H9 (cell line): Measurements from ENCODE around the gene ITGB6. TPM values are rescaled to one million over a fixed set of nuclear protein-coding genes. Genes with fewer than 3 reads are reported as not detected.

Source experiments
- DNase-seq: peaks from one replicate; pipeline ENCODE4 v3.0.0-alpha.2; 2017
- H2AFZ ChIP-seq: one replicate; pipeline ENCODE4 v1.6.1; 2013; ENCODE audit warnings: mild to moderate bottlenecking, low read length, control low read depth, moderate library complexity
- H2AK5ac ChIP-seq: 2 replicates; pipeline ENCODE4 v1.6.1; 2013; ENCODE audit warnings: low read length, control low read depth, mixed read lengths; ENCODE audit not compliant: insufficient read length
- H2BK120ac ChIP-seq: one replicate; pipeline ENCODE4 v1.6.1; 2013; ENCODE audit warnings: low read depth, mild to moderate bottlenecking, low read length, control low read depth, inconsistent platforms; ENCODE audit not compliant: poor library complexity, severe bottlenecking
- H2BK12ac ChIP-seq: 2 replicates; pipeline ENCODE4 v1.6.1; 2013; ENCODE audit warnings: low read length, control low read depth, mixed read lengths, low read depth; ENCODE audit not compliant: insufficient read length
- H2BK15ac ChIP-seq: 2 replicates; pipeline ENCODE4 v1.6.1; 2013; ENCODE audit warnings: low read depth, low read length, control low read depth
- H2BK20ac ChIP-seq: one replicate; pipeline ENCODE4 v1.6.1; 2013; ENCODE audit warnings: low read depth, mild to moderate bottlenecking, low read length, control low read depth, inconsistent platforms; ENCODE audit not compliant: poor library complexity, severe bottlenecking
- H2BK5ac ChIP-seq: 2 replicates; pipeline ENCODE4 v1.6.1; 2013; ENCODE audit warnings: low read length, control low read depth, mixed read lengths; ENCODE audit not compliant: insufficient read length
- H3K14ac ChIP-seq: 2 replicates; pipeline ENCODE4 v1.6.1; 2013; ENCODE audit warnings: low read length, control low read depth; ENCODE audit not compliant: insufficient read depth
- H3K18ac ChIP-seq: 2 replicates; pipeline ENCODE4 v1.6.1; 2013; ENCODE audit warnings: low read depth, mild to moderate bottlenecking, mixed read lengths, low read length, control low read depth; ENCODE audit not compliant: insufficient read length
- H3K23ac ChIP-seq: 2 replicates; pipeline ENCODE4 v1.6.1; 2013; ENCODE audit warnings: low read length, control low read depth, mixed read lengths, low read depth; ENCODE audit not compliant: insufficient read length
- H3K23me2 ChIP-seq: 2 replicates; pipeline ENCODE4 v1.6.1; 2013; ENCODE audit warnings: low read depth, mild to moderate bottlenecking, mixed read lengths, low read length, control low read depth; ENCODE audit not compliant: insufficient read length, poor library complexity, severe bottlenecking
- H3K27ac ChIP-seq: 2 replicates; pipeline ENCODE4 v1.5.1; 2013; ENCODE audit warnings: low read length, control low read depth, mixed read lengths, low read depth; ENCODE audit not compliant: insufficient read length
- H3K27me3 ChIP-seq: 2 replicates; pipeline ENCODE4 v1.6.1; 2013; ENCODE audit warnings: low read length, control low read depth, inconsistent platforms; ENCODE audit not compliant: insufficient read depth
- H3K4ac ChIP-seq: 2 replicates; pipeline ENCODE4 v1.6.1; 2013; ENCODE audit warnings: low read depth, mild to moderate bottlenecking, control low read depth, inconsistent platforms, low read length, moderate library complexity
- H3K4me1 ChIP-seq: 2 replicates; pipeline ENCODE4 v1.6.1; 2013; ENCODE audit warnings: low read length, control low read depth, inconsistent platforms; ENCODE audit not compliant: insufficient read depth
- H3K4me2 ChIP-seq: 2 replicates; pipeline ENCODE4 v1.6.1; 2013; ENCODE audit warnings: low read length, control low read depth, mixed read lengths; ENCODE audit not compliant: insufficient read length, insufficient read depth
- H3K56ac ChIP-seq: 2 replicates; pipeline ENCODE4 v1.6.1; 2013; ENCODE audit warnings: low read depth, mild to moderate bottlenecking, mixed read lengths, low read length, control low read depth; ENCODE audit not compliant: insufficient read length
- H3K79me1 ChIP-seq: 2 replicates; pipeline ENCODE4 v1.6.1; 2013; ENCODE audit warnings: low read depth, mild to moderate bottlenecking, moderate library complexity, low read length, control low read depth, inconsistent platforms; ENCODE audit not compliant: insufficient read depth, poor library complexity, severe bottlenecking
- H3K79me2 ChIP-seq: 2 replicates; pipeline ENCODE4 v1.6.1; 2013; ENCODE audit warnings: low read length, control low read depth, inconsistent platforms; ENCODE audit not compliant: insufficient read depth
- H3K9ac ChIP-seq: 2 replicates; pipeline ENCODE4 v1.6.1; 2013; ENCODE audit warnings: low read length, control low read depth, mixed read lengths; ENCODE audit not compliant: insufficient read length; ENCODE audit errors: extremely low read depth
- H3K9me3 ChIP-seq: one replicate; pipeline ENCODE4 v1.6.1; 2013; ENCODE audit warnings: low read depth, low read length, inconsistent platforms; ENCODE audit not compliant: control insufficient read depth
- H3T11ph ChIP-seq: one replicate; pipeline ENCODE4 v1.6.1; 2013; ENCODE audit warnings: mild to moderate bottlenecking, low read length, control low read depth, inconsistent platforms
- H4K20me1 ChIP-seq: one replicate; pipeline ENCODE4 v1.6.1; 2013; ENCODE audit not compliant: control insufficient read depth, insufficient read length, insufficient read depth
- H4K5ac ChIP-seq: 2 replicates; pipeline ENCODE4 v1.6.1; 2013; ENCODE audit warnings: low read depth, mild to moderate bottlenecking, mixed read lengths, low read length, control low read depth; ENCODE audit not compliant: insufficient read length
- H4K8ac ChIP-seq: replicated peaks from 2 replicates; pipeline ENCODE4 v1.6.1; 2013; ENCODE audit warnings: low read length, control low read depth, mixed read lengths, low read depth; ENCODE audit not compliant: insufficient read length
- H4K91ac ChIP-seq: 2 replicates; pipeline ENCODE4 v1.6.1; 2013; ENCODE audit warnings: low read depth, mild to moderate bottlenecking, moderate library complexity, mixed read lengths, low read length, control low read depth; ENCODE audit not compliant: insufficient read length
- H3K27ac Mint-ChIP-seq, 3 experiments: 2 replicates in 2 of 3; 3 replicates in 1 of 3; pipeline ENCODE4 v1.8.0; 2020 to 2021; ENCODE audit warnings: mixed read lengths in 3 of 3, mild to moderate bottlenecking in 1 of 3, moderate library complexity in 1 of 3
- H3K27me3 Mint-ChIP-seq: 2 replicates; pipeline ENCODE4 v1.8.0; 2021; ENCODE audit warnings: low read depth, mild to moderate bottlenecking, moderate library complexity, mixed read lengths
- H3K36me3 Mint-ChIP-seq, 3 experiments: 2 replicates in 2 of 3; 3 replicates in 1 of 3; pipeline ENCODE4 v1.8.0; 2020 to 2021; ENCODE audit warnings: low read depth in 3 of 3, mixed read lengths in 3 of 3; ENCODE audit not compliant: insufficient read depth in 1 of 3
- H3K4me1 Mint-ChIP-seq, 2 experiments: 2 replicates each; pipeline ENCODE4 v1.8.0; 2020; ENCODE audit warnings: mixed read lengths in 2 of 2
- H3K4me3 Mint-ChIP-seq, 2 experiments: 2 replicates in 1 of 2; 3 replicates in 1 of 2; pipeline ENCODE4 v1.8.0; 2020 to 2021; ENCODE audit warnings: mild to moderate bottlenecking in 2 of 2, mixed read lengths in 2 of 2, moderate library complexity in 1 of 2
- H3K9me3 Mint-ChIP-seq, 2 experiments: 2 replicates in 1 of 2; 3 replicates in 1 of 2; pipeline ENCODE4 v1.8.0; 2020; ENCODE audit warnings: mild to moderate bottlenecking in 2 of 2, mixed read lengths in 2 of 2, moderate library complexity in 1 of 2
- CTCF ChIP-seq: fragments of 200-600 bp; sonication (generic); conservative IDR thresholded peaks from 3 replicates; pipeline ENCODE4 v1.8.0; 2021; ENCODE audit warnings: antibody characterized with exemption, mild to moderate bottlenecking
- WGBS: extraction: QIAGEN DNeasy Blood & Tissue Kit; methylation state at CpG from one replicate; pipeline ENCODE4 v1.1.7; 2013; ENCODE audit warnings: missing lambda C conversion rate, low lambda C conversion rate, mixed read lengths; ENCODE audit not compliant: insufficient read length; ENCODE audit errors: extremely low coverage; 5-methylcytosine and 5-hydroxymethylcytosine counted together
- total RNA-seq: library from RNA; stranded (reverse); gene quantifications from 2 replicates; pipeline ENCODE4 v1.2.1, GENCODE V29; 2021

ITGB6 gene
- total RNA-seq, 1 experiment from 2014 or later = not detected

GRCh38 chr2:160125828-160126227 lies 74.2 kb downstream of the ITGB6 start:
- Histone ChIP-seq H4K8ac (no peak overlapping the region), H3K23me2 (no peaks in the 10 kb centered on the region), H3K27ac (no peak overlapping the region), H3K4ac (no peak overlapping the region), H3K23ac (no peak overlapping the region), H3T11ph (no peak overlapping the region), H3K18ac (no peak overlapping the region), H3K9ac (no peak overlapping the region), H3K4me1 (no peaks in the 10 kb centered on the region), H3K79me2 (no peaks in the 10 kb centered on the region), H3K14ac (no peak overlapping the region), H3K79me1 (no peaks in the 10 kb centered on the region), H4K91ac (no peak overlapping the region), H2BK20ac (no peak overlapping the region), H2BK5ac (no peak overlapping the region), H2AFZ (no peak overlapping the region), H3K4me2 (no peak overlapping the region), H2BK120ac (no peak overlapping the region), H2BK15ac (no peak overlapping the region), H4K20me1 (no peaks in the 10 kb centered on the region), H3K56ac (no peak overlapping the region), H2BK12ac (no peak overlapping the region), H3K27me3 (no peaks in the 10 kb centered on the region), H2AK5ac (no peak overlapping the region), H4K5ac (no peak overlapping the region), H3K9me3 (no peaks in the 10 kb centered on the region)
- DNase-seq = no peak
- Mint-ChIP-seq H3K27ac (no peak overlapping the region), H3K9me3 (no peaks in the 10 kb centered on the region), H3K36me3 (no peaks in the 10 kb centered on the region), H3K4me1 (peaks cover 8 to 9% of the 10 kb centered on the region in 2 experiments), H3K27me3 (no peaks in the 10 kb centered on the region; the same call in 1 of the 2 replicates), H3K4me3 (no peak overlapping the region)
- TF ChIP-seq CTCF = no peak
- WGBS = no CpG with 5 or more reads among the region's 6 CpGs
